Left colon (tissue), 2 donors: ENCODE data around the gene DOCK3. TPM values are rescaled to one million over a fixed set of nuclear protein-coding genes. Genes with fewer than 3 reads are reported as not detected.
"Not testable (repeated sequence)": the region's sequence is repeated elsewhere in the genome, so short reads cannot be mapped to it uniquely, and the experiment has no call there.

Experiments used
- ATAC-seq: fragments of 200-7000 bp; cut with Tn5 transposase; one replicate; pipeline ENCODE4 v1.9.1; 2020; ENCODE audit warnings: mild to moderate bottlenecking, moderate library complexity
- DNase-seq, 2 donors: peaks; one replicate each; pipeline ENCODE4 v3.0.0-alpha.2; 2020
- intact Hi-C, 2 donors: fragments of 100-400 bp; cut with DNase I in 1 of 2; cut with micrococcal nuclease in 1 of 2; formaldehyde crosslinking; loops; one replicate each; pipeline versions ENCODE4 v1.11.2 to v1.14.0; 2022; cut with DNase I, micrococcal nuclease
- total RNA-seq, 2 donors: library from RNA; stranded (reverse); fragmentation: NEBNext Ultra II Directional; extraction: Animal tissue kit (Norgen Biotek cat#: 25700); gene quantifications; one replicate each; pipeline ENCODE4 v1.2.1, GENCODE V29; 2021
- donor health status: DM: no; HTN: no; CAD: no.
- donor health status: DM: yes; HTN: yes; CAD: no.

DOCK3 gene
- total RNA-seq, 2 donors from 2014 or later, result 0.09 to 0.34 TPM

- intact Hi-C loops, result no loop called here
- ATAC-seq, result no peak
- DNase-seq, result no peak
Observed at GRCh38 chr3:50673931-50674330, 796 bp upstream of the DOCK3 start.

- ATAC-seq, result no peak
- intact Hi-C loops, result no loop called here
- DNase-seq, result peak in 1 of 2 donors; percentile 31
Observed at GRCh38 chr3:50675179-50676030, 678 bp downstream of the DOCK3 start.

GRCh38 chr3:50676031-50676705 is 1.4 kb downstream of the DOCK3 start:
- intact Hi-C loops, result no loop called here
- no peak for ATAC-seq
- no peak for DNase-seq

GRCh38 chr3:50687127-50687751 is 12.5 kb downstream of the DOCK3 start:
- intact Hi-C loops, result no loop called here
- no peak for DNase-seq
- ATAC-seq, result no peak

GRCh38 chr3:50687916-50688315 is 13.2 kb downstream of the DOCK3 start:
- DNase-seq (no peak), ATAC-seq (no peak)
- intact Hi-C loops, result no loop called here

GRCh38 chr3:50688602-50689001 is 13.9 kb downstream of the DOCK3 start:
- DNase-seq, ATAC-seq, intact Hi-C loops: not testable (repeated sequence)

GRCh38 chr3:50689558-50689957 is 14.8 kb downstream of the DOCK3 start:
- DNase-seq (no peak), ATAC-seq (no peak)
- intact Hi-C loops, result no loop called here

- intact Hi-C loops, result no loop called here
- DNase-seq (no peak), ATAC-seq (no peak)
Observed at GRCh38 chr3:50695031-50695430, 20.3 kb downstream of the DOCK3 start.

GRCh38 chr3:50696276-50696675 is 21.5 kb downstream of the DOCK3 start:
- DNase-seq (no peak), ATAC-seq (no peak)
- intact Hi-C loops, result no loop called here

- ATAC-seq (no peak), DNase-seq (no peak)
- intact Hi-C loops, result no loop called here
Observed at GRCh38 chr3:50698269-50698668, 23.5 kb downstream of the DOCK3 start.

GRCh38 chr3:50708620-50709019 is 33.9 kb downstream of the DOCK3 start:
- no peak for ATAC-seq

GRCh38 chr3:50714946-50715345 is 40.2 kb downstream of the DOCK3 start:
- intact Hi-C loops, result no loop called here
- ATAC-seq (no peak), DNase-seq (no peak)

More at GRCh38 chr3:50708620-50709019, 33.9 kb downstream of the DOCK3 start:
- peak in 1 of 2 donors; percentile 7 for DNase-seq
- intact Hi-C loops, result no loop called here

- intact Hi-C loops, result no loop called here
- DNase-seq (no peak), ATAC-seq (no peak)
Observed at GRCh38 chr3:50724831-50725230, 50.1 kb downstream of the DOCK3 start.

GRCh38 chr3:50734985-50735384 is 60.3 kb downstream of the DOCK3 start:
- ATAC-seq (no peak), DNase-seq (no peak)
- intact Hi-C loops, result no loop called here

- intact Hi-C loops, result no loop called here
- DNase-seq, result no peak
- no peak for ATAC-seq
Observed at GRCh38 chr3:50737193-50737905, 62.6 kb downstream of the DOCK3 start.

GRCh38 chr3:50737906-50738598 is 63.3 kb downstream of the DOCK3 start:
- no peak for DNase-seq
- intact Hi-C loops, result no loop called here
- no peak for ATAC-seq

GRCh38 chr3:50743643-50744042 is 68.9 kb downstream of the DOCK3 start:
- no peak for ATAC-seq
- no peak for DNase-seq
- intact Hi-C loops, result no loop called here

GRCh38 chr3:50749822-50750221 is 75.1 kb downstream of the DOCK3 start:
- intact Hi-C loops, result no loop called here
- no peak for DNase-seq

GRCh38 chr3:50759015-50759414 is 84.3 kb downstream of the DOCK3 start:
- no peak for DNase-seq
- no peak for ATAC-seq
- intact Hi-C loops, result no loop called here

More at GRCh38 chr3:50749822-50750221, 75.1 kb downstream of the DOCK3 start:
- ATAC-seq, result no peak
